C4-2B (cell line): ENCODE measurements around the gene CACNA2D1.

Experiments
- ZFX ChIP-seq: fragments of 450-650 bp; IDR thresholded peaks from 2 replicates; pipeline ENCODE4 v1.6.1; 2017
- TF ChIP-seq, protein P1 (sequence below): fragments of 450-650 bp; conservative IDR thresholded peaks from 2 replicates; pipeline ENCODE4 v1.5.1; 2017; ENCODE audit warnings: mild to moderate bottlenecking

DNA sequence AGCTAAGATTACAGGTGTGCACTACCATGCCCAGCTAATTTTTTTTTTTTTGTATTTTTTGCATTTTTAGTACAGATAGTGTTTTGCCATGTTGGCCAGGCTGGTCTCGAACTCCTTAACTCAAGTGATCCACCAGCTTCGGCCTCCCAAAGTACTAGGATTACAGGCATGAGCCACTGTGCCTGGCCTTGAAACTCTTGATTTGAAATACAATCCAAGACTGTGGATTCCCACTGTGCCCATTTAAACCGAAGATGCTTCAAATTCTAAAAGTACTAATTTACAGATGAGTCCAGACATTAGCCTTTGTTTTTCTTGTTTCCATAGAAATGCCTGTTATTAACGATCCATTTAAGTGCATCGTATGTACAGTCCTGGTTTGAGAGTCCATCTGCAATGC, 130.9 kb downstream of the CACNA2D1 start:
- TF ChIP-seq, protein P1, sequence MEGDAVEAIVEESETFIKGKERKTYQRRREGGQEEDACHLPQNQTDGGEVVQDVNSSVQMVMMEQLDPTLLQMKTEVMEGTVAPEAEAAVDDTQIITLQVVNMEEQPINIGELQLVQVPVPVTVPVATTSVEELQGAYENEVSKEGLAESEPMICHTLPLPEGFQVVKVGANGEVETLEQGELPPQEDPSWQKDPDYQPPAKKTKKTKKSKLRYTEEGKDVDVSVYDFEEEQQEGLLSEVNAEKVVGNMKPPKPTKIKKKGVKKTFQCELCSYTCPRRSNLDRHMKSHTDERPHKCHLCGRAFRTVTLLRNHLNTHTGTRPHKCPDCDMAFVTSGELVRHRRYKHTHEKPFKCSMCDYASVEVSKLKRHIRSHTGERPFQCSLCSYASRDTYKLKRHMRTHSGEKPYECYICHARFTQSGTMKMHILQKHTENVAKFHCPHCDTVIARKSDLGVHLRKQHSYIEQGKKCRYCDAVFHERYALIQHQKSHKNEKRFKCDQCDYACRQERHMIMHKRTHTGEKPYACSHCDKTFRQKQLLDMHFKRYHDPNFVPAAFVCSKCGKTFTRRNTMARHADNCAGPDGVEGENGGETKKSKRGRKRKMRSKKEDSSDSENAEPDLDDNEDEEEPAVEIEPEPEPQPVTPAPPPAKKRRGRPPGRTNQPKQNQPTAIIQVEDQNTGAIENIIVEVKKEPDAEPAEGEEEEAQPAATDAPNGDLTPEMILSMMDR = no peak
- TF ChIP-seq ZFX = no peak
